CD8-positive, alpha-beta memory T cell (primary cell): Measurements from ENCODE around the gene TMEM135. TPM values are rescaled to one million over a fixed set of nuclear protein-coding genes. Genes with fewer than 3 reads are reported as not detected.
"Not testable (repeated sequence)": the region's sequence is repeated elsewhere in the genome, so short reads cannot be mapped to it uniquely, and the experiment has no call there.

Experiments
- CTCF ChIA-PET: fragments of 350-600 bp; sonication (Branson Sonifier 250); formaldehyde crosslinking; loops from one replicate; lab custom pipeline; 2021; ENCODE audit warnings: antibody characterized with exemption; lab: Charles Lee
- POLR2A ChIA-PET: fragments of 350-600 bp; sonication (Branson Sonifier 250); formaldehyde crosslinking; loops from one replicate; lab custom pipeline; 2021; ENCODE audit warnings: antibody characterized with exemption; lab: Charles Lee
- DNase-seq, 5 donors: peaks; one replicate each; pipeline versions ENCODE4 v3.0.0 to v3.0.0-alpha.2; 2020 to 2022; ENCODE audit warnings: mixed read lengths in 1 of 5
- H3K27ac ChIP-seq: one replicate; pipeline ENCODE4 v1.7.0; 2013; ENCODE audit warnings: low read depth, mild to moderate bottlenecking, low read length, moderate library complexity
- H3K27me3 ChIP-seq: 2 replicates; pipeline ENCODE4 v1.7.0; 2013; ENCODE audit warnings: low read length, mild to moderate bottlenecking; ENCODE audit not compliant: insufficient read depth, poor library complexity, severe bottlenecking
- H3K36me3 ChIP-seq: 2 replicates; pipeline ENCODE4 v1.7.0; 2013; ENCODE audit warnings: mild to moderate bottlenecking, low read length, moderate library complexity; ENCODE audit not compliant: insufficient read depth
- H3K4me1 ChIP-seq: 2 replicates; pipeline ENCODE4 v1.7.0; 2013; ENCODE audit warnings: mild to moderate bottlenecking, low read length, moderate library complexity; ENCODE audit not compliant: insufficient read depth
- H3K4me3 ChIP-seq: 2 replicates; pipeline ENCODE4 v1.7.0; 2013; ENCODE audit warnings: mild to moderate bottlenecking, low read length
- H3K9me3 ChIP-seq: 2 replicates; pipeline ENCODE4 v1.7.0; 2013; ENCODE audit warnings: mild to moderate bottlenecking, low read length
- H3K27ac Mint-ChIP-seq, 8 donors: one replicate each; pipeline ENCODE4 v1.8.0; 2020 to 2021; ENCODE audit warnings: mixed read lengths in 8 of 8, mild to moderate bottlenecking in 6 of 8, inconsistent platforms in 3 of 8, moderate library complexity in 3 of 8
- H3K27me3 Mint-ChIP-seq, 2 donors: one replicate each; pipeline ENCODE4 v1.8.0; 2020 to 2021; ENCODE audit warnings: mixed read lengths in 2 of 2, mild to moderate bottlenecking in 1 of 2, moderate library complexity in 1 of 2
- H3K36me3 Mint-ChIP-seq, 3 donors: one replicate each; pipeline ENCODE4 v1.8.0; 2020 to 2021; ENCODE audit warnings: mixed read lengths in 3 of 3, inconsistent platforms in 1 of 3, mild to moderate bottlenecking in 1 of 3
- H3K4me1 Mint-ChIP-seq, 3 donors: one replicate each; pipeline ENCODE4 v1.8.0; 2020 to 2021; ENCODE audit warnings: mixed read lengths in 3 of 3, inconsistent platforms in 1 of 3, mild to moderate bottlenecking in 1 of 3
- H3K4me3 Mint-ChIP-seq, 7 donors: one replicate each; pipeline ENCODE4 v1.8.0; 2020 to 2021; ENCODE audit warnings: mixed read lengths in 7 of 7, mild to moderate bottlenecking in 6 of 7, moderate library complexity in 4 of 7, inconsistent platforms in 2 of 7
- H3K9me3 Mint-ChIP-seq, 5 donors: one replicate each; pipeline ENCODE4 v1.8.0; 2020 to 2022; ENCODE audit warnings: mixed read lengths in 5 of 5, mild to moderate bottlenecking in 3 of 5, moderate library complexity in 2 of 5, inconsistent platforms in 1 of 5
- polyA plus RNA-seq: library from polyadenylated mRNA; unstranded; fragments of 300-500 nt; fragmentation: Illumina TruSeq; gene quantifications from one replicate; pipeline ENCODE4 v1.2.3, GENCODE V29; 2021
- total RNA-seq, 2 experiments: library from RNA; stranded (reverse); gene quantifications; one replicate each; pipeline ENCODE4 v1.2.3, GENCODE V29; 2021

TMEM135 gene
- total and polyA plus RNA-seq, 3 experiments from 2014 or later: 5.9 to 18.8 (median 12.9) TPM

DNA sequence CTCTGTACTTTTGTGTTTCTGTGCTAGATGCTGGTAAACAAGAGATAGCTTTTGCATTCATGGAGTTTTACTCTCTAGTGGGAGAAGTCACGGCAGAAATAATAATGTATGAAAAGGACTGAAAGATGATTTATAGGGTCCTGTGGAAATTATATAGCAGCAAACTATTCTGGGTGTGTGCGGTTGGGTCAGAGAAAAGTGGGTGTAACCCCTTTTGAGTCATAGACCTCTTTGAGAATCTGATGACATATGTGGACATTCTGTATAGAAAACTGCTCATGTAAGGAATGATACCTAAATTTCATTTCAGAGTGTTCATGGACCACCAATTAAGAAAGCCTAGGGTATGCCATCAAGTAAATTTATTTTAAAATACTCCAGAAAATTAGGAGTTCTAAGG lies 54.4 kb downstream of the TMEM135 start:
- POLR2A ChIA-PET: no interaction called here
- peaks cover 15 to 39% (median 39%) of the 10 kb centered on the region in 3 donors for H3K36me3 Mint-ChIP-seq

DNA sequence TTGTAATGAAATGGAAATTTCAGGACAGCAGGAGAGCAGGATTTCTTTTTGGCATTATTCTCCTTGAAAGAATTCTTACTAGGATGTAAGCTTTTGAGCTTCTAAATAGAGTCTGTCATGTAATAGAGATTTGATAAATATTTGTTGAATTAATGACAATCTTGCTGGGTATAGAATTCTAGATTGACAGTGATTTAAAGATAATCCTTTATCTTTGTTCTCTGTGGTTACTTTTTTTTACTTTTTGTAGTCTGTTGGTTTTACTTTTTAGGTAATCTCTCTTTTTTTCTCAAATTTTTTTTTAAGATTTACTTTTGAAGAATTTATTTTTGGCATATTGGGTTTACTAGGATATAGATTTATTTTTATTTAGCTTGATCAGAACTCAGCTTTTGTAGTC lies 54.8 kb downstream of the TMEM135 start:
- peaks cover 13 to 18% (median 15%) of the 10 kb centered on the region in 5 donors for H3K9me3 Mint-ChIP-seq
- no peak overlapping the region for H3K27ac Mint-ChIP-seq
- Histone ChIP-seq H3K4me3 (no peak overlapping the region), H3K27ac (no peak overlapping the region), H3K4me1 (peaks cover 5% of the 10 kb centered on the region), H3K9me3 (peaks cover 3% of the 10 kb centered on the region), H3K27me3 (no peaks in the 10 kb centered on the region), H3K36me3 (no peaks in the 10 kb centered on the region)
- peaks cover 17 to 39% (median 38%) of the 10 kb centered on the region in 3 donors for H3K36me3 Mint-ChIP-seq
- DNase-seq: no peak
- no peaks in the 10 kb centered on the region for H3K27me3 Mint-ChIP-seq
- CTCF ChIA-PET: no interaction called here
- no peak overlapping the region for H3K4me3 Mint-ChIP-seq
- H3K4me1 Mint-ChIP-seq: peaks cover 3 to 5% (median 4%) of the 10 kb centered on the region in 3 donors
- POLR2A ChIA-PET: no interaction called here

More for the DNA sequence above, 54.4 kb downstream of the TMEM135 start:
- Histone ChIP-seq H3K27ac (no peak overlapping the region), H3K4me1 (peaks cover under 1% of the 10 kb centered on the region), H3K9me3 (peaks cover 3% of the 10 kb centered on the region), H3K4me3 (no peak overlapping the region), H3K27me3 (no peaks in the 10 kb centered on the region), H3K36me3 (no peaks in the 10 kb centered on the region)
- no peak for DNase-seq
- CTCF ChIA-PET: no interaction called here
- peaks cover 0 to 2% (median 0%) of the 10 kb centered on the region in 3 donors for H3K4me1 Mint-ChIP-seq
- H3K4me3 Mint-ChIP-seq: no peak overlapping the region
- no peak overlapping the region for H3K27ac Mint-ChIP-seq
- peaks cover 13 to 18% (median 15%) of the 10 kb centered on the region in 5 donors for H3K9me3 Mint-ChIP-seq
- H3K27me3 Mint-ChIP-seq: no peaks in the 10 kb centered on the region

DNA sequence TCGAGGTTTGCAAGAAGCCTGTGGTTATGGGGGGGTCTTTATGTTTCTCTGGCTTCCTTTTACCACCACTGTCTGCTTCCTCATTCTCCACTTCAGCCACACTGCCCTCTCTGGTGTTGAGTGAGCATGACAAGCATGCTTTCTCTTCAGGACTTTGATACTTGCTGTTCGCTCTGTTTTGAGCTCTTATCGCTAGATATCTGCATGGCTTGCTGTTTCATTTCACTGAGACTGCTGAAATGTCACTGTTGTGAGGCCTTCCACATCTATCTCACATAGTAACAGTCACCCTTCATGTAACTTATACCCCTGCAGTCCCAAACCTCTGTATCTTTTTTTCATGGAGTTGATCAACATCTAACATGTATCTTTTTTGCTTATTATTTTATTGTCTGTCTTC lies 59.8 kb downstream of the TMEM135 start:
- Histone ChIP-seq H3K27ac (no peak overlapping the region), H3K4me3 (no peak overlapping the region), H3K4me1 (peaks cover 11% of the 10 kb centered on the region), H3K36me3 (no peaks in the 10 kb centered on the region), H3K27me3 (no peaks in the 10 kb centered on the region), H3K9me3 (no peaks in the 10 kb centered on the region)
- peaks cover 6 to 9% (median 8%) of the 10 kb centered on the region in 3 donors for H3K4me1 Mint-ChIP-seq
- peak overlapping the region in 2 of 8 donors; percentile 16 to 37 for H3K27ac Mint-ChIP-seq
- H3K36me3 Mint-ChIP-seq: peaks cover 15 to 35% (median 26%) of the 10 kb centered on the region in 3 donors
- peak overlapping the region in 1 of 7 donors; percentile 20 for H3K4me3 Mint-ChIP-seq
- POLR2A ChIA-PET: no interaction called here
- H3K9me3 Mint-ChIP-seq: peaks cover 6 to 10% (median 7%) of the 10 kb centered on the region in 5 donors
- no peaks in the 10 kb centered on the region for H3K27me3 Mint-ChIP-seq
- DNase-seq: peak in 3 of 5 donors; percentile 9 to 19 (median 17)
- CTCF ChIA-PET: interaction anchor here (0.8 to 1.6 kb wide), 5 partner anchors 14 to 121 kb away, joined by 3 to 5 read pairs (median 3); no protein-coding TSS in a partner anchor

DNA sequence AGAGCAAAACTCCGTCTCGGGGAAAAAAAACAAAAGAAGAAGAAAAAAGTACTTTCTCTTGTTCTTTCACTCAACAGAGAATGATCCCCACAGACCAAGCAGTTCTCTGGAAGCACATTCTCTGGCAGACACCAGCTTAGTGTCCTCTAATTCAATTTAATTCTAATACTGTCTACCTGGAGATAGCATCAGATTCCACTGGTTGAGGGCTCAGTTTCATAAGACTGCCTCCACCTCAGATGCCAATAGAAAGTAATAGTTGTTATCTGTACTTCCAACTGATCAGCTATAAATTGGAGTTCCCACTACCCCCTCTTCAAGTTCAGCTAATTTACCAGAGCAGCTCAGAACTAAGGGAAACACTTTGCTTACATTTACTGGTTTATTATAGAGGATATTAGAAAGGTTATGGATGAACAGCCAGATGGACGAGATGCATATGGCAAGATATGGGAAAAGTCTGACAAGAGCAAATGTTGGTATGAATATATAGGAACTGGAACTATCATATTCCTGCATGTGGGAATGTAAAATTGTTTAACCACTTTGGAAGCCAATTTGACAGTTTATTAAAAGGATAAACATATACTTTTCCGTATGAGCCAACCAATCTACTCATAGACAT lies 64.3 kb downstream of the TMEM135 start:
- POLR2A ChIA-PET: no interaction called here
- no peaks in the 10 kb centered on the region for H3K27me3 Mint-ChIP-seq
- no peak overlapping the region for H3K4me3 Mint-ChIP-seq
- Histone ChIP-seq H3K36me3 (no peaks in the 10 kb centered on the region), H3K9me3 (no peaks in the 10 kb centered on the region), H3K27ac (no peak overlapping the region), H3K4me3 (no peak overlapping the region), H3K4me1 (peaks cover 11% of the 10 kb centered on the region), H3K27me3 (no peaks in the 10 kb centered on the region)
- H3K4me1 Mint-ChIP-seq: peaks cover 6 to 20% (median 18%) of the 10 kb centered on the region in 3 donors
- peaks cover 10 to 19% (median 12%) of the 10 kb centered on the region in 3 donors for H3K36me3 Mint-ChIP-seq
- H3K27ac Mint-ChIP-seq: no peak overlapping the region
- peaks cover 0 to 2% (median 0%) of the 10 kb centered on the region in 5 donors for H3K9me3 Mint-ChIP-seq
- DNase-seq: no peak
- CTCF ChIA-PET: no interaction called here

DNA sequence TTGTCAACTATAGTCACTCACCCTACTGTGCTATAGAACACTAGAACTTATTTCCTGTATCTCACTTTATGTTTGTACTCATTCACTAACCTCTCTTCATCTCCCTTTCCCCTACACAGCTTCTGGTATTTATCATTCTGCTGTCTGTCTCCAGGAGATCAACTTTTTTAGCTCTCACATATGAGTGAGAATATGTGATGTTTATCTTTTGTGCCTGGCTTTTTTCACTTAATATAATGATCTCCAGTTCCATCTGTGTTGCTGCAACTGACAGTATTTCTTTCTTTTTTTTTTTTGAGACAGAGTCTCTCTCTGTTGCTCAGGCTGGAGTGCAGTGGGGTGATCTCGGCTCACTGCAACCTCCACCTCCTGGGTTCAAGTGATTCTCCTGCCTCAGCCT lies 68.1 kb downstream of the TMEM135 start:
- POLR2A ChIA-PET, H3K4me1 ChIP-seq, DNase-seq, H3K36me3 ChIP-seq, H3K9me3 Mint-ChIP-seq, H3K9me3 ChIP-seq, H3K27ac ChIP-seq, H3K4me3 ChIP-seq, H3K27me3 Mint-ChIP-seq, H3K4me3 Mint-ChIP-seq, CTCF ChIA-PET, H3K27me3 ChIP-seq: not testable (repeated sequence)
- Mint-ChIP-seq H3K4me1 (peaks cover 0 to 17% (median 17%) of the 10 kb centered on the region in 3 donors), H3K27ac (peak overlapping the region in 2 of 8 donors; percentile 40 to 83), H3K36me3 (peaks cover 9 to 21% (median 18%) of the 10 kb centered on the region in 3 donors)

DNA sequence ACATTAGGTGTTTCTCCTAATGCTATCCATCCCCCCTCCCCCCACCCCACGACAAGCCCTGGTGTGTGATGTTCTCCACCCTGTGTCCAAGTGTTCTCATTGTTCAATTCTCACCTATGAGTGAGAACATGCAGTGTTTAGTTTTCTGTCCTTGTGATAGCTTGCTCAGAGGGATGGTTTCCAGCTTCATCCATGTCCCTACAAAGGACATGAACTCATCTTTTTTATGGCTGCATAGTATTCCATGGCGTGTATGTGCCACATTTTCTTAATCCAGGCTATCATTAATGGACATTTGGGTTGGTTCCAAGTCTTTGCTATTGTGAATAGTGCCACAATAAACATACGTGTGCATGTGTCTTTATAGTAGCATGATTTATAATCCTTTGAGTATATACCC lies 69.6 kb downstream of the TMEM135 start:
- H3K4me3 Mint-ChIP-seq, H3K4me1 ChIP-seq, H3K27ac Mint-ChIP-seq, POLR2A ChIA-PET, CTCF ChIA-PET, H3K36me3 ChIP-seq, DNase-seq, H3K4me3 ChIP-seq, H3K27me3 Mint-ChIP-seq, H3K9me3 ChIP-seq, H3K27me3 ChIP-seq, H3K9me3 Mint-ChIP-seq, H3K27ac ChIP-seq: not testable (repeated sequence)
- Mint-ChIP-seq H3K4me1 (peaks cover 0 to 17% (median 17%) of the 10 kb centered on the region in 3 donors), H3K36me3 (peaks cover 9 to 21% (median 17%) of the 10 kb centered on the region in 3 donors)

DNA sequence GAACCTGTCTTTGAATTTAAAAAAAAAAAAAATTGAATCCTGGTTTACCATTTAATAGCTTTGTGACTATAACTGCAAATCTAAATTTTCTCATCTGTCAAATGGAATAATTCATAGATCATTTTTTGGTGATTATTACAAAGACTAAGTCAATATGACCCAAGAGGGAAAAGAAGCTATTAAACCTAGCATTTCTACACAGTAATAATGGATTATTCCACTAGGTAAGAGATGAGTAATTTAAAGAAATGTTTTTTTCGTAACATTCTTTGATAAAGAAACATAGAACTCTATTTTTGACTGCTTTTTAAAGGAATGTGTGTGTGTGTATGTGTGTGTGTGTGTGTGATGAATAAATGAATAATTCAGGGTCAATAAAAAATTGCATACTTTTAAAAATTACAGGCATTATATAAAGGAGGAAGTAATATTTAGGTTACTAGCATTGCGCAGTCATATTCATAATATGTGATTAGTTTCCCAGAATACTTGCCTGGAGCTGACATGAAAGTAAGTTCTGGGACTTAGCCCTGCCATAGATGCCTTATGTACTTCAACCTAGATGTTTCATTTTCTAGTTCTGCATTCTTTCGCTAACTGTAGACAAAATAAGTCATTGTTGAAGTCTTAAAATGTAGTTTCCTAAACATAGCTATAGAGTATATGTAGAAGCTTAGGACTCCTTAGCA lies 72.9 kb downstream of the TMEM135 start:
- Mint-ChIP-seq H3K36me3 (peaks cover 5 to 20% (median 12%) of the 10 kb centered on the region in 3 donors), H3K27me3 (no peaks in the 10 kb centered on the region), H3K9me3 (peaks cover 0 to 2% (median 0%) of the 10 kb centered on the region in 5 donors), H3K4me3 (no peak overlapping the region), H3K27ac (no peak overlapping the region), H3K4me1 (peaks cover 0 to 21% (median 14%) of the 10 kb centered on the region in 3 donors)
- H3K36me3 ChIP-seq: no peaks in the 10 kb centered on the region
- H3K4me3 ChIP-seq: no peak overlapping the region
- no peaks in the 10 kb centered on the region for H3K27me3 ChIP-seq
- no peak overlapping the region for H3K27ac ChIP-seq
- no peak for DNase-seq
- no peaks in the 10 kb centered on the region for H3K4me1 ChIP-seq
- H3K9me3 ChIP-seq: no peaks in the 10 kb centered on the region
- ChIA-PET POLR2A (no interaction called here), CTCF (no interaction called here)

DNA sequence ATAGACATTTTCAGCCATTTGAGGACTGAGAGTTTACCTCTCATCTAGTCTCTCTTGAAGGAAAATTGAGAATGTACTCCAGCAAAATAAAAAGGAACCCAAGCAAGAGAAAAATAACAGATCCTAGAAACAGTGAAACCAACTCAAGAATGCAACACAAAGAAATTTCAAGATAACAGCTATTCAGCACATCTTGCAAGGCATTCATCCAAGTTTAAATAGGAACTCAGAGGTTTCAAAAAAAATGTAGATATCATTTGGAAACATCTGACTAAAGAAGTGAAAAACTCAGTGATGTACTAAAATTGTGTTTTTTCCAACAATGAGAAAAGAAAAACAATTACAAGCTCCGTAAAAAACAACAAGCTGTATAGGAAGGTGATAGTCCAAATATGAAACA lies 76.4 kb downstream of the TMEM135 start:
- H3K27me3 ChIP-seq: no peaks in the 10 kb centered on the region
- ChIA-PET POLR2A (no interaction called here), CTCF (no interaction called here)
- no peak for DNase-seq
- H3K9me3 Mint-ChIP-seq: no peaks in the 10 kb centered on the region
- no peak overlapping the region for H3K27ac Mint-ChIP-seq
- peaks cover 1 to 20% (median 18%) of the 10 kb centered on the region in 3 donors for H3K4me1 Mint-ChIP-seq
- no peak overlapping the region for H3K4me3 ChIP-seq
- H3K27me3 Mint-ChIP-seq: no peaks in the 10 kb centered on the region
- no peaks in the 10 kb centered on the region for H3K4me1 ChIP-seq
- no peak overlapping the region for H3K27ac ChIP-seq
- no peaks in the 10 kb centered on the region for H3K9me3 ChIP-seq
- no peak overlapping the region for H3K4me3 Mint-ChIP-seq
- peaks cover 1 to 8% (median 6%) of the 10 kb centered on the region in 3 donors for H3K36me3 Mint-ChIP-seq
- H3K36me3 ChIP-seq: no peaks in the 10 kb centered on the region
